HL-60 (cell line): Measurements from ENCODE around the gene NALCN.

Experiments
- GABPA ChIP-seq: IDR thresholded peaks from 2 replicates; pipeline ENCODE4 v1.6.1; 2012; ENCODE audit warnings: low read depth
- POLR2AphosphoS5 ChIP-seq: IDR thresholded peaks from 2 replicates; pipeline ENCODE4 v1.6.1; 2012; ENCODE audit warnings: low read depth
- SPI1 ChIP-seq: IDR thresholded peaks from 2 replicates; pipeline ENCODE4 v1.6.1; 2012; ENCODE audit warnings: low read depth, mild to moderate bottlenecking, borderline replicate concordance
- TF ChIP-seq, protein P1 (sequence below): IDR thresholded peaks from one replicate; pipeline ENCODE4 v1.5.1; 2011; ENCODE audit warnings: low read length, control low read depth, inconsistent platforms; ENCODE audit not compliant: insufficient read depth
- TF ChIP-seq, protein P2 (sequence below): IDR thresholded peaks from 2 replicates; pipeline ENCODE4 v1.6.1; 2012; ENCODE audit warnings: low read depth; ENCODE audit not compliant: insufficient replicate concordance

DNA sequence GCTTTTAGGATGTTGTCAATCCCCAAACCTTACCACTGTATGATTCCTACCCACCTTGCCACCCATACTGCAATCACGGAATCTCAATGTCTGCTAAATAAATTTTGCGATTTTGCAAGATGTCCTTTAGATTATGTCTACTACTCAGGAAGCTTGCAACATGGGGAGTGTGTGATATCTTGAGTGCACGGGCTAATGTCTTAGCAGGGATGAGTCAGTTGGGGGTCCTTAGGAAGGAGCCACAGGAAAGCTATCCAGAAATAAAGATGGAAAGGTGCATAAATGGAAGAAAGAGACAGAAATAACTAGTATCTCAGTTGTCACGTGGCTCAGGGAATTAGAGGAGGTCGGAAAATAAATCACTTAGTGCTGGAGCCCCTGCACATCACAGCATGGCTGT is 77.1 kb downstream of the NALCN start:
- TF ChIP-seq, protein P1, sequence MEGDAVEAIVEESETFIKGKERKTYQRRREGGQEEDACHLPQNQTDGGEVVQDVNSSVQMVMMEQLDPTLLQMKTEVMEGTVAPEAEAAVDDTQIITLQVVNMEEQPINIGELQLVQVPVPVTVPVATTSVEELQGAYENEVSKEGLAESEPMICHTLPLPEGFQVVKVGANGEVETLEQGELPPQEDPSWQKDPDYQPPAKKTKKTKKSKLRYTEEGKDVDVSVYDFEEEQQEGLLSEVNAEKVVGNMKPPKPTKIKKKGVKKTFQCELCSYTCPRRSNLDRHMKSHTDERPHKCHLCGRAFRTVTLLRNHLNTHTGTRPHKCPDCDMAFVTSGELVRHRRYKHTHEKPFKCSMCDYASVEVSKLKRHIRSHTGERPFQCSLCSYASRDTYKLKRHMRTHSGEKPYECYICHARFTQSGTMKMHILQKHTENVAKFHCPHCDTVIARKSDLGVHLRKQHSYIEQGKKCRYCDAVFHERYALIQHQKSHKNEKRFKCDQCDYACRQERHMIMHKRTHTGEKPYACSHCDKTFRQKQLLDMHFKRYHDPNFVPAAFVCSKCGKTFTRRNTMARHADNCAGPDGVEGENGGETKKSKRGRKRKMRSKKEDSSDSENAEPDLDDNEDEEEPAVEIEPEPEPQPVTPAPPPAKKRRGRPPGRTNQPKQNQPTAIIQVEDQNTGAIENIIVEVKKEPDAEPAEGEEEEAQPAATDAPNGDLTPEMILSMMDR, result no peak
- TF ChIP-seq, protein P2, sequence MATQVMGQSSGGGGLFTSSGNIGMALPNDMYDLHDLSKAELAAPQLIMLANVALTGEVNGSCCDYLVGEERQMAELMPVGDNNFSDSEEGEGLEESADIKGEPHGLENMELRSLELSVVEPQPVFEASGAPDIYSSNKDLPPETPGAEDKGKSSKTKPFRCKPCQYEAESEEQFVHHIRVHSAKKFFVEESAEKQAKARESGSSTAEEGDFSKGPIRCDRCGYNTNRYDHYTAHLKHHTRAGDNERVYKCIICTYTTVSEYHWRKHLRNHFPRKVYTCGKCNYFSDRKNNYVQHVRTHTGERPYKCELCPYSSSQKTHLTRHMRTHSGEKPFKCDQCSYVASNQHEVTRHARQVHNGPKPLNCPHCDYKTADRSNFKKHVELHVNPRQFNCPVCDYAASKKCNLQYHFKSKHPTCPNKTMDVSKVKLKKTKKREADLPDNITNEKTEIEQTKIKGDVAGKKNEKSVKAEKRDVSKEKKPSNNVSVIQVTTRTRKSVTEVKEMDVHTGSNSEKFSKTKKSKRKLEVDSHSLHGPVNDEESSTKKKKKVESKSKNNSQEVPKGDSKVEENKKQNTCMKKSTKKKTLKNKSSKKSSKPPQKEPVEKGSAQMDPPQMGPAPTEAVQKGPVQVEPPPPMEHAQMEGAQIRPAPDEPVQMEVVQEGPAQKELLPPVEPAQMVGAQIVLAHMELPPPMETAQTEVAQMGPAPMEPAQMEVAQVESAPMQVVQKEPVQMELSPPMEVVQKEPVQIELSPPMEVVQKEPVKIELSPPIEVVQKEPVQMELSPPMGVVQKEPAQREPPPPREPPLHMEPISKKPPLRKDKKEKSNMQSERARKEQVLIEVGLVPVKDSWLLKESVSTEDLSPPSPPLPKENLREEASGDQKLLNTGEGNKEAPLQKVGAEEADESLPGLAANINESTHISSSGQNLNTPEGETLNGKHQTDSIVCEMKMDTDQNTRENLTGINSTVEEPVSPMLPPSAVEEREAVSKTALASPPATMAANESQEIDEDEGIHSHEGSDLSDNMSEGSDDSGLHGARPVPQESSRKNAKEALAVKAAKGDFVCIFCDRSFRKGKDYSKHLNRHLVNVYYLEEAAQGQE, result no peak
- TF ChIP-seq POLR2AphosphoS5 (no peak), GABPA (no peak), SPI1 (no peak)
